GM12874 (cell line): ENCODE results near the gene TUBGCP6.

Source experiments
- CTCF ChIP-seq: IDR thresholded peaks from 2 replicates; pipeline ENCODE4 v1.5.1; 2011; ENCODE audit warnings: low read depth, mild to moderate bottlenecking, control low read depth, low read length, moderate library complexity; ENCODE audit not compliant: insufficient read depth

TUBGCP6 gene

GRCh38 chr22:50255099-50255498 is 10.3 kb upstream of the TUBGCP6 start:
- no peak for TF ChIP-seq CTCF

- no peak for TF ChIP-seq CTCF
Measured at GRCh38 chr22:50253941-50254340, 9.1 kb upstream of the TUBGCP6 start.

- TF ChIP-seq CTCF, result no peak
Measured at GRCh38 chr22:50253046-50253915, 8.5 kb upstream of the TUBGCP6 start.

- peak; percentile 82 for TF ChIP-seq CTCF
Measured at GRCh38 chr22:50252082-50253045, 7.5 kb upstream of the TUBGCP6 start.

- 0 out of 2 replicates have a peak, but pooled peaks have one; percentile 9 for TF ChIP-seq CTCF
Measured at GRCh38 chr22:50251477-50252081, 6.8 kb upstream of the TUBGCP6 start.

- TF ChIP-seq CTCF, result no peak
Measured at GRCh38 chr22:50250555-50251476, 6.0 kb upstream of the TUBGCP6 start, which contains the start of gene HDAC10. TSS of gene HDAC10 (minus strand) at chr22:50251265. CDS start at chr22:50251032, 233 bp downstream.
